HFFc6 (cell line): ENCODE measurements around the gene CYTIP. TPM values are rescaled to one million over a fixed set of nuclear protein-coding genes. Genes with fewer than 3 reads are reported as not detected.

ENCODE experiments used
- DNase-seq: peaks from one replicate; pipeline ENCODE4 v3.0.0-alpha.2; 2018
- H3K27ac Mint-ChIP-seq: 2 replicates; pipeline ENCODE4 v1.8.0; 2020; ENCODE audit warnings: mild to moderate bottlenecking, mixed read lengths
- H3K27me3 Mint-ChIP-seq: 2 replicates; pipeline ENCODE4 v1.8.0; 2021; ENCODE audit warnings: mild to moderate bottlenecking, moderate library complexity, mixed read lengths; ENCODE audit not compliant: insufficient read depth
- H3K36me3 Mint-ChIP-seq: 2 replicates; pipeline ENCODE4 v1.8.0; 2021; ENCODE audit warnings: low read depth, mixed read lengths
- H3K4me1 Mint-ChIP-seq: 2 replicates; pipeline ENCODE4 v1.8.0; 2020; ENCODE audit warnings: low read depth, mixed read lengths
- H3K4me3 Mint-ChIP-seq: 2 replicates; pipeline ENCODE4 v1.8.0; 2020; ENCODE audit warnings: mild to moderate bottlenecking, moderate library complexity, mixed read lengths
- H3K9me3 Mint-ChIP-seq: 2 replicates; pipeline ENCODE4 v1.8.0; 2020; ENCODE audit warnings: mild to moderate bottlenecking, mixed read lengths
- total RNA-seq, 6 experiments: library from RNA; stranded (reverse); fragmentation: NEBNext Ultra II Directional; extraction: Animal tissue kit (Norgen Biotek cat#: 25700); gene quantifications; 2 replicates in 1 of 6; 3 replicates in 5 of 6; pipeline ENCODE4 v1.2.3, GENCODE V29; 2021
- TF ChIP-seq, protein P1 (sequence below): fragments of 200-600 bp; sonication (generic); IDR thresholded peaks from 2 replicates; pipeline ENCODE4 v1.5.0; 2021; ENCODE audit warnings: antibody characterized with exemption, mild to moderate bottlenecking

CYTIP gene
- total RNA-seq, 6 experiments from 2014 or later = not detected

GRCh38 chr2:157439824-157440186 is 4.1 kb downstream of the CYTIP start:
- TF ChIP-seq, protein P1, sequence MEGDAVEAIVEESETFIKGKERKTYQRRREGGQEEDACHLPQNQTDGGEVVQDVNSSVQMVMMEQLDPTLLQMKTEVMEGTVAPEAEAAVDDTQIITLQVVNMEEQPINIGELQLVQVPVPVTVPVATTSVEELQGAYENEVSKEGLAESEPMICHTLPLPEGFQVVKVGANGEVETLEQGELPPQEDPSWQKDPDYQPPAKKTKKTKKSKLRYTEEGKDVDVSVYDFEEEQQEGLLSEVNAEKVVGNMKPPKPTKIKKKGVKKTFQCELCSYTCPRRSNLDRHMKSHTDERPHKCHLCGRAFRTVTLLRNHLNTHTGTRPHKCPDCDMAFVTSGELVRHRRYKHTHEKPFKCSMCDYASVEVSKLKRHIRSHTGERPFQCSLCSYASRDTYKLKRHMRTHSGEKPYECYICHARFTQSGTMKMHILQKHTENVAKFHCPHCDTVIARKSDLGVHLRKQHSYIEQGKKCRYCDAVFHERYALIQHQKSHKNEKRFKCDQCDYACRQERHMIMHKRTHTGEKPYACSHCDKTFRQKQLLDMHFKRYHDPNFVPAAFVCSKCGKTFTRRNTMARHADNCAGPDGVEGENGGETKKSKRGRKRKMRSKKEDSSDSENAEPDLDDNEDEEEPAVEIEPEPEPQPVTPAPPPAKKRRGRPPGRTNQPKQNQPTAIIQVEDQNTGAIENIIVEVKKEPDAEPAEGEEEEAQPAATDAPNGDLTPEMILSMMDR = no peak
- peaks cover 3% of the 10 kb centered on the region for H3K27me3 Mint-ChIP-seq
- no peak for DNase-seq
- H3K4me1 Mint-ChIP-seq = no peaks in the 10 kb centered on the region
- H3K36me3 Mint-ChIP-seq = no peaks in the 10 kb centered on the region
- no peak overlapping the region for H3K4me3 Mint-ChIP-seq
- H3K27ac Mint-ChIP-seq = no peak overlapping the region
- H3K9me3 Mint-ChIP-seq = no peaks in the 10 kb centered on the region

GRCh38 chr2:157438863-157439823 is 4.7 kb downstream of the CYTIP start:
- H3K9me3 Mint-ChIP-seq = no peaks in the 10 kb centered on the region
- TF ChIP-seq, protein P1 = no peak
- no peaks in the 10 kb centered on the region for H3K36me3 Mint-ChIP-seq
- no peak overlapping the region for H3K4me3 Mint-ChIP-seq
- H3K4me1 Mint-ChIP-seq = no peaks in the 10 kb centered on the region
- DNase-seq = no peak
- H3K27me3 Mint-ChIP-seq = peaks cover 6% of the 10 kb centered on the region
- no peak overlapping the region for H3K27ac Mint-ChIP-seq

DNA sequence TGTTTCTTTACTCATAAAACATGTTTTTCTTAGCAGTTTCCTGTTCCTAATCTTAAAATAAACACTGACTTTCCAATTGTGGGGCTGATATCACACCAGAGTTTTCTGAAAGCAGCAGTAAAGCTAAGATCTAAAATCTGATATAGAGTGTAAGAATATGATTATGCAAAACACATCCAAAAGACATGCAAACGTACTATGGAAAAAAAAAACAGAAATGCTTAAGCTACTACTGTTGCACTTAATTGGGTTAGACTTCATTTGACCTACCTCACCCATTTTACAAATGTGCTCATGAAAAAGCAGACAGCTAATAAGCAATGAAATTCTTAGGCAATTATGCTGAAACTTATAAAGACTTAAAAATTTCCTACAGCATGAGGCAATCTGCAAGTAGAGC is 10.5 kb downstream of the CYTIP start:
- DNase-seq = no peak
- H3K9me3 Mint-ChIP-seq = no peaks in the 10 kb centered on the region
- H3K4me3 Mint-ChIP-seq = no peak overlapping the region
- H3K36me3 Mint-ChIP-seq = no peaks in the 10 kb centered on the region
- peaks cover 6% of the 10 kb centered on the region; the same call in 1 of the 2 replicates for H3K4me1 Mint-ChIP-seq
- no peak overlapping the region for H3K27ac Mint-ChIP-seq
- TF ChIP-seq, protein P1 = no peak
- H3K27me3 Mint-ChIP-seq = peaks cover 6% of the 10 kb centered on the region

DNA sequence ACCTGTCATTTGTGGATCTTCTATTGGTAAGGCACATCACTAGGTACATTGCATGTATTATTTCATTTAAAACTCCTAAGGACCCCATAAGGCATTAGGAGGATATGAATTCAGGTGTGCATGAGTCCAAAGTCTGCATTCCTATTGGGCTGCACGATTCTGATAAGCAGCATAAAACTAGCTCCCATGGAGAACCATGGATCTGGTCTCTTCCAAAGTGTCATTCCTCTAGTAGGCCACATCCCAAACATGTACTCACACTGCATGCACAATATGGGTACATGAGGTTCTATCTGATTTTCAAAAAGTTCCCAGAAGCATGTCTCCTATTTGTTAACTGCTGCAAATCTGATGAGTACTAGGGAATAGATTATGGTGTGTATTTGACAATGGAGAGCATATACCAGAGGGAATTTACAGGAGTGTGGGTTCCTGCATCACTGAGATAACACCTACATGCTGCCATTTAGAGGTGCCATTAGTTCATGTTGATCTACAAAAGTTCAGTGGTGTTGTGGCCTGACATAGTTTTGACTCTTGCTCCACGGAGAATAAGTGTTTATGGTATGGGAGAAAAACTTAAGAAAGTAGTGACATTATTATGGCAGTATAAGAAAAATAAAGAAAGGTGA is 11.3 kb downstream of the CYTIP start:
- TF ChIP-seq, protein P1 = no peak
- H3K36me3 Mint-ChIP-seq = no peaks in the 10 kb centered on the region
- H3K27ac Mint-ChIP-seq = no peak overlapping the region

GRCh38 chr2:157431176-157431575 is 12.7 kb downstream of the CYTIP start:
- TF ChIP-seq, protein P1 = no peak
- H3K36me3 Mint-ChIP-seq = no peaks in the 10 kb centered on the region
- H3K27ac Mint-ChIP-seq = no peak overlapping the region
- DNase-seq = no peak
- peaks cover 4% of the 10 kb centered on the region; the same call in 1 of the 2 replicates for H3K9me3 Mint-ChIP-seq
- H3K27me3 Mint-ChIP-seq = peaks cover 3% of the 10 kb centered on the region
- peaks cover 6% of the 10 kb centered on the region; the same call in 1 of the 2 replicates for H3K4me1 Mint-ChIP-seq
- no peak overlapping the region for H3K4me3 Mint-ChIP-seq

More for the DNA sequence above, 11.3 kb downstream of the CYTIP start:
- no peaks in the 10 kb centered on the region for H3K9me3 Mint-ChIP-seq
- no peak overlapping the region for H3K4me3 Mint-ChIP-seq
- peaks cover 3% of the 10 kb centered on the region for H3K27me3 Mint-ChIP-seq
- no peak for DNase-seq
- peaks cover 6% of the 10 kb centered on the region; the same call in 1 of the 2 replicates for H3K4me1 Mint-ChIP-seq
